BE2C (cell line): ENCODE results near the gene TRRAP.
"Not testable (repeated sequence)": the region's sequence is repeated elsewhere in the genome, so short reads cannot be mapped to it uniquely, and the experiment has no call there.

ENCODE experiments used
- DNase-seq: peaks from one replicate; pipeline ENCODE4 v3.0.0-alpha.2; 2020
- H3K27me3 ChIP-seq: fragments of 250-450 bp; sonication (Bioruptor Pico); 2 replicates; pipeline ENCODE4 v1.5.1; 2020; ENCODE audit warnings: mild to moderate bottlenecking
- H3K36me3 ChIP-seq: fragments of 250-450 bp; sonication (Bioruptor Pico); 2 replicates; pipeline ENCODE4 v1.5.1; 2020; ENCODE audit warnings: mild to moderate bottlenecking
- H3K4me1 ChIP-seq: fragments of 250-450 bp; sonication (Bioruptor Pico); 2 replicates; pipeline ENCODE4 v1.5.1; 2020
- H3K4me3 ChIP-seq: 2 replicates; pipeline ENCODE4 v1.5.1; 2011; ENCODE audit warnings: low read depth, low read length
- H3K9me3 ChIP-seq: fragments of 250-450 bp; sonication (Bioruptor Pico); 2 replicates; pipeline ENCODE4 v1.5.1; 2020
- CTCF ChIP-seq: IDR thresholded peaks from 2 replicates; pipeline ENCODE4 v1.5.1; 2012; ENCODE audit warnings: mild to moderate bottlenecking, low read depth, low read length

Gene TRRAP

GRCh38 chr7:99041526-99041925 is 163.2 kb downstream of the TRRAP start:
- peaks cover 51% of the 10 kb centered on the region for H3K36me3 ChIP-seq
- no peak for TF ChIP-seq CTCF

GRCh38 chr7:99042957-99043356 is 164.6 kb downstream of the TRRAP start:
- DNase-seq: no peak
- Histone ChIP-seq H3K9me3 (no peaks in the 10 kb centered on the region), H3K27me3 (no peaks in the 10 kb centered on the region), H3K4me3 (no peak overlapping the region), H3K4me1 (no peaks in the 10 kb centered on the region), H3K36me3 (peaks cover 42% of the 10 kb centered on the region)
- no peak for TF ChIP-seq CTCF

More at GRCh38 chr7:99041526-99041925, 163.2 kb downstream of the TRRAP start:
- no peak for DNase-seq
- Histone ChIP-seq H3K27me3 (no peaks in the 10 kb centered on the region), H3K9me3 (no peaks in the 10 kb centered on the region), H3K4me1 (no peaks in the 10 kb centered on the region), H3K4me3 (no peak overlapping the region)

- not testable (repeated sequence) for H3K9me3 ChIP-seq, H3K27me3 ChIP-seq, DNase-seq, H3K4me1 ChIP-seq, H3K4me3 ChIP-seq
- H3K36me3 ChIP-seq: peaks cover 45% of the 10 kb centered on the region
Observed at GRCh38 chr7:99044858-99045257, 166.5 kb downstream of the TRRAP start.

- DNase-seq, H3K27me3 ChIP-seq, H3K4me1 ChIP-seq, H3K9me3 ChIP-seq, H3K4me3 ChIP-seq: not testable (repeated sequence)
- H3K36me3 ChIP-seq: peaks cover 38% of the 10 kb centered on the region
Observed at GRCh38 chr7:99046262-99046661, 167.9 kb downstream of the TRRAP start.

- no peak for TF ChIP-seq CTCF
- Histone ChIP-seq H3K36me3 (peaks cover 38% of the 10 kb centered on the region), H3K9me3 (no peaks in the 10 kb centered on the region), H3K4me1 (no peaks in the 10 kb centered on the region), H3K27me3 (no peaks in the 10 kb centered on the region), H3K4me3 (no peak overlapping the region)
- no peak for DNase-seq
Observed at GRCh38 chr7:99046722-99047121, 168.4 kb downstream of the TRRAP start.

GRCh38 chr7:99047526-99048077 is 169.3 kb downstream of the TRRAP start:
- Histone ChIP-seq H3K9me3 (no peaks in the 10 kb centered on the region), H3K36me3 (peaks cover 44% of the 10 kb centered on the region), H3K27me3 (no peaks in the 10 kb centered on the region), H3K4me1 (no peaks in the 10 kb centered on the region), H3K4me3 (no peak overlapping the region)
- TF ChIP-seq CTCF: no peak
- DNase-seq: no peak

- no peak for DNase-seq
- H3K36me3 ChIP-seq: peaks cover 45% of the 10 kb centered on the region
Observed at GRCh38 chr7:99050971-99051370, 172.6 kb downstream of the TRRAP start.

More at GRCh38 chr7:99050971-99051370, 172.6 kb downstream of the TRRAP start:
- H3K27me3 ChIP-seq: no peaks in the 10 kb centered on the region
- no peak overlapping the region for H3K4me3 ChIP-seq
- H3K4me1 ChIP-seq: no peaks in the 10 kb centered on the region
- H3K9me3 ChIP-seq: no peaks in the 10 kb centered on the region
- TF ChIP-seq CTCF: no peak
